ENCODE data around the gene CKM.

Gene CKM

GRCh38 chr19:45256836-45257235 is 65.8 kb downstream of the CKM start:
- Histone ChIP-seq H3K4me3 (no peak overlapping the region), H3K36me3 (replicated peaks) (no peaks in the 10 kb centered on the region), H3K27me3 (ENCODE audit: low read depth) (no peaks in the 10 kb centered on the region), H3K9me3 (no peaks in the 10 kb centered on the region), H3K4me1 (peaks cover 3% of the 10 kb centered on the region; the same call in 1 of the 2 replicates)
- in situ Hi-C loops (cut with MboI; ENCODE audit: low sequenced_read_pairs) = no loop called here
- DNase-seq (ENCODE audit: low spot score in 2 of 2) = no peak
